SK-N-SH treated with all-trans-retinoic acid at 6 μM for 48 hours (cell line): Measurements from ENCODE around the gene TIMM13.

ENCODE experiments used
- ATAC-seq: fragments of 200-7000 bp; cut with Tn5 transposase; 3 replicates; pipeline ENCODE4 v1.9.1; 2020; ENCODE audit warnings: mild to moderate bottlenecking, moderate library complexity
- ARNTL ChIP-seq: fragments of 450-650 bp; formaldehyde crosslinking; IDR thresholded peaks from 2 replicates; pipeline ENCODE4 v1.5.0; 2020; ENCODE audit warnings: low read depth, mild to moderate bottlenecking, moderate library complexity, borderline replicate concordance
- BACH2 ChIP-seq: fragments of 250-450 bp; sonication (Bioruptor Pico); IDR thresholded peaks from 2 replicates; pipeline ENCODE4 v1.9.0; 2021; ENCODE audit warnings: mild to moderate bottlenecking, borderline replicate concordance
- CREB5 ChIP-seq: fragments of 250-450 bp; sonication (Bioruptor Pico); IDR thresholded peaks from 2 replicates; pipeline ENCODE4 v1.5.1; 2020; ENCODE audit warnings: low read depth, mild to moderate bottlenecking, moderate library complexity
- CSDC2 ChIP-seq: fragments of 250-450 bp; sonication (Bioruptor Pico); IDR thresholded peaks from 2 replicates; pipeline ENCODE4 v1.5.0; 2020; ENCODE audit warnings: mild to moderate bottlenecking, moderate library complexity
- ESRRG ChIP-seq: fragments of 250-450 bp; sonication (Bioruptor Pico); IDR thresholded peaks from 2 replicates; pipeline ENCODE4 v1.6.1; 2021; ENCODE audit warnings: mild to moderate bottlenecking
- GLIS3 ChIP-seq: fragments of 250-450 bp; sonication (Bioruptor Pico); IDR thresholded peaks from 2 replicates; pipeline ENCODE4 v1.5.0; 2020; ENCODE audit warnings: mild to moderate bottlenecking, moderate library complexity
- ISL1 ChIP-seq: fragments of 250-450 bp; sonication (Bioruptor Pico); IDR thresholded peaks from 2 replicates; pipeline ENCODE4 v2.1.2; 2022; ENCODE audit warnings: mild to moderate bottlenecking, moderate library complexity
- OSR1 ChIP-seq: fragments of 250-450 bp; sonication (Bioruptor Pico); IDR thresholded peaks from 2 replicates; pipeline ENCODE4 v1.8.0; 2022; ENCODE audit warnings: moderate library complexity, mild to moderate bottlenecking, inconsistent platforms
- POU6F1 ChIP-seq: fragments of 250-450 bp; sonication (Bioruptor Pico); IDR thresholded peaks from 2 replicates; pipeline ENCODE4 v1.8.0; 2021; ENCODE audit warnings: low read depth, mild to moderate bottlenecking, moderate library complexity, borderline replicate concordance
- RARB ChIP-seq: fragments of 250-450 bp; sonication (Bioruptor Pico); IDR thresholded peaks from 2 replicates; pipeline ENCODE4 v1.8.0; 2021; ENCODE audit warnings: mild to moderate bottlenecking, moderate library complexity
- SNAI2 ChIP-seq: fragments of 250-450 bp; sonication (Bioruptor Pico); IDR thresholded peaks from 2 replicates; pipeline ENCODE4 v1.5.0; 2020; ENCODE audit warnings: mild to moderate bottlenecking, moderate library complexity
- TCF4 ChIP-seq: fragments of 250-450 bp; sonication (Bioruptor Pico); IDR thresholded peaks from 2 replicates; pipeline ENCODE4 v1.8.0; 2021; ENCODE audit warnings: mild to moderate bottlenecking, moderate library complexity, borderline replicate concordance
- TOX ChIP-seq: fragments of 250-450 bp; sonication (Bioruptor Pico); IDR thresholded peaks from 2 replicates; pipeline ENCODE4 v1.8.0; 2021; ENCODE audit warnings: mild to moderate bottlenecking, moderate library complexity, borderline replicate concordance
- TSHZ2 ChIP-seq: fragments of 250-450 bp; sonication (Bioruptor Pico); IDR thresholded peaks from 2 replicates; pipeline ENCODE4 v1.5.0; 2020; ENCODE audit warnings: mild to moderate bottlenecking, moderate library complexity
- ZC3H10 ChIP-seq: fragments of 250-450 bp; sonication (Bioruptor Pico); IDR thresholded peaks from 2 replicates; pipeline ENCODE4 v1.5.1; 2021; ENCODE audit warnings: mild to moderate bottlenecking, moderate library complexity
- ZFP3 ChIP-seq: fragments of 250-450 bp; sonication (Bioruptor Pico); IDR thresholded peaks from 2 replicates; pipeline ENCODE4 v1.5.0; 2020; ENCODE audit warnings: mild to moderate bottlenecking, moderate library complexity
- ZNF565 ChIP-seq: fragments of 450-650 bp; formaldehyde crosslinking; conservative IDR thresholded peaks from 2 replicates; pipeline ENCODE4 v1.5.0; 2020; ENCODE audit warnings: low read depth, mild to moderate bottlenecking, moderate library complexity
- ZNF70 ChIP-seq: fragments of 450-650 bp; formaldehyde crosslinking; IDR thresholded peaks from 2 replicates; pipeline ENCODE4 v1.5.0; 2020; ENCODE audit warnings: mild to moderate bottlenecking, moderate library complexity
- ZNF8 ChIP-seq: fragments of 450-650 bp; formaldehyde crosslinking; IDR thresholded peaks from 2 replicates; pipeline ENCODE4 v1.5.0; 2020; ENCODE audit warnings: mild to moderate bottlenecking, moderate library complexity
- TF ChIP-seq, protein P1 (sequence below): fragments of 250-450 bp; sonication (Bioruptor Pico); IDR thresholded peaks from 2 replicates; pipeline ENCODE4 v1.8.0; 2020; ENCODE audit warnings: mild to moderate bottlenecking, moderate library complexity, borderline replicate concordance
- TF ChIP-seq, protein P2 (sequence below): fragments of 250-450 bp; sonication (Bioruptor Pico); IDR thresholded peaks from 2 replicates; pipeline ENCODE4 v1.5.1; 2021; ENCODE audit warnings: mild to moderate bottlenecking, moderate library complexity

TIMM13 gene

GRCh38 chr19:2425622-2426581, 1.5 kb downstream of the TIMM13 start:
- ATAC-seq: no peak
- TF ChIP-seq ZNF565 (CRISPR knock-in tag): no peak
- no peak for TF ChIP-seq GLIS3 (CRISPR knock-in tag)
- TF ChIP-seq ISL1 (CRISPR knock-in tag): no peak
- TF ChIP-seq OSR1: no peak
- no peak for TF ChIP-seq ZC3H10 (CRISPR knock-in tag)
- no peak for TF ChIP-seq SNAI2 (CRISPR knock-in tag)
- TF ChIP-seq, protein P1, sequence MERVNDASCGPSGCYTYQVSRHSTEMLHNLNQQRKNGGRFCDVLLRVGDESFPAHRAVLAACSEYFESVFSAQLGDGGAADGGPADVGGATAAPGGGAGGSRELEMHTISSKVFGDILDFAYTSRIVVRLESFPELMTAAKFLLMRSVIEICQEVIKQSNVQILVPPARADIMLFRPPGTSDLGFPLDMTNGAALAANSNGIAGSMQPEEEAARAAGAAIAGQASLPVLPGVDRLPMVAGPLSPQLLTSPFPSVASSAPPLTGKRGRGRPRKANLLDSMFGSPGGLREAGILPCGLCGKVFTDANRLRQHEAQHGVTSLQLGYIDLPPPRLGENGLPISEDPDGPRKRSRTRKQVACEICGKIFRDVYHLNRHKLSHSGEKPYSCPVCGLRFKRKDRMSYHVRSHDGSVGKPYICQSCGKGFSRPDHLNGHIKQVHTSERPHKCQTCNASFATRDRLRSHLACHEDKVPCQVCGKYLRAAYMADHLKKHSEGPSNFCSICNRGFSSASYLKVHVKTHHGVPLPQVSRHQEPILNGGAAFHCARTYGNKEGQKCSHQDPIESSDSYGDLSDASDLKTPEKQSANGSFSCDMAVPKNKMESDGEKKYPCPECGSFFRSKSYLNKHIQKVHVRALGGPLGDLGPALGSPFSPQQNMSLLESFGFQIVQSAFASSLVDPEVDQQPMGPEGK (CRISPR knock-in tag): no peak
- no peak for TF ChIP-seq ESRRG (CRISPR knock-in tag)
- no peak for TF ChIP-seq ZFP3 (CRISPR knock-in tag)
- TF ChIP-seq, protein P2, sequence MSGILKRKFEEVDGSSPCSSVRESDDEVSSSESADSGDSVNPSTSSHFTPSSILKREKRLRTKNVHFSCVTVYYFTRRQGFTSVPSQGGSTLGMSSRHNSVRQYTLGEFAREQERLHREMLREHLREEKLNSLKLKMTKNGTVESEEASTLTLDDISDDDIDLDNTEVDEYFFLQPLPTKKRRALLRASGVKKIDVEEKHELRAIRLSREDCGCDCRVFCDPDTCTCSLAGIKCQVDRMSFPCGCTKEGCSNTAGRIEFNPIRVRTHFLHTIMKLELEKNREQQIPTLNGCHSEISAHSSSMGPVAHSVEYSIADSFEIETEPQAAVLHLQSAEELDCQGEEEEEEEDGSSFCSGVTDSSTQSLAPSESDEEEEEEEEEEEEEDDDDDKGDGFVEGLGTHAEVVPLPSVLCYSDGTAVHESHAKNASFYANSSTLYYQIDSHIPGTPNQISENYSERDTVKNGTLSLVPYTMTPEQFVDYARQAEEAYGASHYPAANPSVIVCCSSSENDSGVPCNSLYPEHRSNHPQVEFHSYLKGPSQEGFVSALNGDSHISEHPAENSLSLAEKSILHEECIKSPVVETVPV: no peak
- TF ChIP-seq TCF4 (CRISPR knock-in tag): no peak
- no peak for TF ChIP-seq TOX (CRISPR knock-in tag)
- no peak for TF ChIP-seq RARB (CRISPR knock-in tag)
- no peak for TF ChIP-seq CSDC2 (CRISPR knock-in tag)
- TF ChIP-seq CREB5: no peak
- no peak for TF ChIP-seq TSHZ2
- no peak for TF ChIP-seq BACH2 (CRISPR knock-in tag)
- TF ChIP-seq POU6F1 (CRISPR knock-in tag): no peak
- no peak for TF ChIP-seq ZNF70 (CRISPR knock-in tag)

- ATAC-seq: no peak
- TF ChIP-seq SNAI2 (CRISPR knock-in tag) (no peak), ARNTL (CRISPR knock-in tag) (no peak), ESRRG (CRISPR knock-in tag) (no peak), ZNF565 (CRISPR knock-in tag) (no peak), ZNF8 (CRISPR knock-in tag) (no peak), ZFP3 (CRISPR knock-in tag) (no peak)
- TF ChIP-seq, protein P2: no peak
These were observed 2.4 kb downstream of the TIMM13 start for GRCh38 chr19:2424686-2425621.
